K562 (cell line): Measurements from ENCODE around the gene METTL3. TPM values are rescaled to one million over a fixed set of nuclear protein-coding genes. Genes with fewer than 3 reads are reported as not detected.

Experiments
- ATAC-seq: fragments of 200-7000 bp; cut with Tn5 transposase; 3 replicates; pipeline ENCODE4 v1.9.1; 2020; ENCODE audit warnings: moderate library complexity
- BruUV-seq: library from RNA; stranded (reverse); fragments of 400-500 nt; replicated peaks from 2 replicates; lab custom pipeline; 2021; lab: Mats Ljungman, UMichigan
- CTCF ChIA-PET: fragments of 300-600 bp; formaldehyde crosslinking; extraction: SDS; loops from one replicate; lab custom pipeline; 2021; ENCODE audit warnings: low intra/inter-chr PET ratio; lab: Yijun Ruan, JAX
- POLR2A ChIA-PET: fragments of 300-600, 350-650 bp; sonication (Branson Sonifier 250); formaldehyde crosslinking; extraction: SDS; loops from one replicate; lab custom pipeline; 2021; ENCODE audit warnings: antibody characterized with exemption, inconsistent platforms; lab: Yijun Ruan, JAX
- DNase-seq, 4 experiments: peaks; one replicate each; pipeline versions ENCODE4 v3.0.0 to v3.0.0-alpha.2; 2011 to 2018; ENCODE audit warnings: low spot score in 3 of 4, mixed read lengths in 3 of 4; ENCODE audit errors: extremely low read depth in 1 of 4
- FAIRE-seq: peaks from 2 replicates; lab custom pipeline; 2011; peaks lifted over from hg19 to GRCh38; lab: Jason Lieb, UNC
- H2AFZ ChIP-seq: 2 replicates; pipeline ENCODE4 v1.6.0; 2011; ENCODE audit warnings: low read depth, low read length, control low read depth, inconsistent platforms
- H3K27ac ChIP-seq: fragments of 200-600 bp; 3 replicates; pipeline ENCODE4 v1.8.0; 2011; ENCODE audit warnings: low read depth, mild to moderate bottlenecking, control low read depth, inconsistent platforms, low read length, moderate library complexity, mixed read lengths; ENCODE audit errors: extremely low read depth
- H3K27me3 ChIP-seq, 2 experiments: fragments of 300-600 bp in 1 of 2; 2 replicates in 1 of 2; 3 replicates in 1 of 2; pipeline versions ENCODE4 v1.6.0 to v1.8.0; 2011; ENCODE audit warnings: inconsistent platforms in 2 of 2, low read length in 2 of 2, mild to moderate bottlenecking in 1 of 2, mixed read lengths in 1 of 2, moderate library complexity in 1 of 2; ENCODE audit not compliant: control insufficient read depth in 2 of 2, insufficient read depth in 2 of 2
- H3K36me3 ChIP-seq: fragments of 300-600 bp; 3 replicates; pipeline ENCODE4 v1.8.0; 2011; ENCODE audit warnings: mild to moderate bottlenecking, low read length, inconsistent platforms; ENCODE audit not compliant: control insufficient read depth, insufficient read depth
- H3K4me1 ChIP-seq, 2 experiments: fragments of 200-600 bp in 1 of 2; replicated peaks in 1 of 2; 2 replicates in 1 of 2; 3 replicates in 1 of 2; pipeline versions ENCODE4 v1.5.1 to v1.8.0; 2011; ENCODE audit warnings: inconsistent platforms in 2 of 2, low read length in 2 of 2, mild to moderate bottlenecking in 1 of 2, mixed read lengths in 1 of 2, moderate library complexity in 1 of 2; ENCODE audit not compliant: control insufficient read depth in 2 of 2, insufficient read depth in 2 of 2
- H3K4me2 ChIP-seq: 2 replicates; pipeline ENCODE4 v1.6.1; 2011; ENCODE audit warnings: low read length, control low read depth, inconsistent platforms, mixed read lengths; ENCODE audit not compliant: insufficient read depth
- H3K4me3 ChIP-seq: fragments of 200-600 bp; sonication (generic), shearing (Covaris generic); 2 replicates; pipeline ENCODE4 v1.5.1; 2016; ENCODE audit warnings: control low read depth, inconsistent platforms
- H3K79me2 ChIP-seq: fragments of 200-600 bp; 3 replicates; pipeline ENCODE4 v1.8.0; 2011; ENCODE audit warnings: low read length, inconsistent platforms; ENCODE audit not compliant: control insufficient read depth, insufficient read depth
- H3K9ac ChIP-seq, 2 experiments: 2 replicates each; pipeline versions ENCODE4 v1.6.0 to v1.6.1; 2011; ENCODE audit warnings: low read depth in 2 of 2, low read length in 2 of 2, control low read depth in 1 of 2, inconsistent platforms in 1 of 2, mild to moderate bottlenecking in 1 of 2, mixed read lengths in 1 of 2; ENCODE audit not compliant: insufficient read depth in 1 of 2
- H3K9me1 ChIP-seq: one replicate; pipeline ENCODE4 v1.6.0; 2011; ENCODE audit warnings: inconsistent platforms, mild to moderate bottlenecking, low read length, moderate library complexity; ENCODE audit not compliant: control insufficient read depth, insufficient read depth
- H3K9me3 ChIP-seq: replicated peaks from 2 replicates; pipeline ENCODE4 v1.5.1; 2011; ENCODE audit warnings: low read depth, low read length, inconsistent platforms; ENCODE audit not compliant: control insufficient read depth, insufficient read depth
- H4K20me1 ChIP-seq: replicated peaks from 2 replicates; pipeline ENCODE4 v1.6.1; 2011; ENCODE audit warnings: low read length, inconsistent platforms, mixed read lengths; ENCODE audit not compliant: control insufficient read depth, insufficient read depth
- CEBPG ChIP-seq, 3 experiments: fragments of 200-800 bp in 1 of 3; sonication (Bioruptor generic) in 1 of 3; sonication (generic) in 1 of 3; formaldehyde crosslinking in 1 of 3; IDR thresholded peaks in 2 of 3; conservative IDR thresholded peaks in 1 of 3; 2 replicates each; pipeline versions ENCODE4 v1.6.1 to v1.8.0; 2016 to 2022; ENCODE audit warnings: missing compliant biosample characterization in 2 of 3, missing genetic modification characterization in 2 of 3, mild to moderate bottlenecking in 1 of 3, missing genetic modification reagents in 1 of 3
- NFRKB ChIP-seq: fragments of 450-650 bp; IDR thresholded peaks from 2 replicates; pipeline ENCODE4 v1.6.1; 2016; ENCODE audit warnings: low read depth
- SP1 ChIP-seq: sonication (generic); formaldehyde crosslinking; IDR thresholded peaks from 2 replicates; pipeline ENCODE4 v1.8.1; 2022; ENCODE audit warnings: mild to moderate bottlenecking, missing genetic modification reagents
- ZBTB8A ChIP-seq: fragments of 450-650 bp; IDR thresholded peaks from 2 replicates; pipeline ENCODE4 v1.6.1; 2018; ENCODE audit warnings: mild to moderate bottlenecking, moderate library complexity; ENCODE audit not compliant: partially characterized antibody
- ZNF699 ChIP-seq: fragments of 250-450 bp; sonication (Bioruptor Pico); IDR thresholded peaks from 2 replicates; pipeline ENCODE4 v1.8.0; 2021; ENCODE audit warnings: mild to moderate bottlenecking, moderate library complexity; ENCODE audit not compliant: insufficient replicate concordance
- ZNF76 ChIP-seq: fragments of 250-450 bp; sonication (Bioruptor Pico); IDR thresholded peaks from 2 replicates; pipeline ENCODE4 v1.4.0; 2020; ENCODE audit warnings: mild to moderate bottlenecking, moderate library complexity, borderline replicate concordance
- WGBS: fragments of 100-300 bp; shearing (Covaris generic); methylation state at CpG from one replicate; pipeline ENCODE4 v1.1.6; 2016; ENCODE audit warnings: low coverage, mixed read lengths; ENCODE audit not compliant: insufficient coverage; ENCODE audit errors: missing lambda C conversion rate; 5-methylcytosine and 5-hydroxymethylcytosine counted together
- in situ Hi-C: fragments of 300-500 bp; cut with MboI; formaldehyde crosslinking; loops from 4 replicates; pipeline ENCODE4 v1.15.0; 2018; ENCODE audit warnings: inconsistent platforms, mixed read lengths
- intact Hi-C: fragments of 100-400 bp; cut with micrococcal nuclease; formaldehyde crosslinking; loops from 2 replicates; pipeline ENCODE4 v1.14.2; 2022
- polyA plus RNA-seq, 8 experiments: library from polyadenylated mRNA; depleted of rRNA in 4 of 8; stranded (reverse) in 5 of 8; unstranded in 3 of 8; fragments of >200 nt; fragmentation: Nextera tagmentation in 2 of 8; fragmentation: Illumina TruSeq in 1 of 8; extraction: Ambion mirVana in 2 of 8; extraction: Trizol in 1 of 8; gene quantifications; 2 replicates each; pipeline versions ENCODE4 v1.2.1 to v1.2.3, GENCODE V29; 2011 to 2014; ENCODE audit warnings: inconsistent platforms in 1 of 8, missing spikeins in 1 of 8
- total RNA-seq, 7 experiments: library from RNA; depleted of rRNA in 6 of 7; stranded (reverse); fragments of >200 nt in 6 of 7; fragmentation: Illumina TruSeq in 2 of 7; extraction: Trizol in 2 of 7; gene quantifications; 2 replicates each; pipeline versions ENCODE4 v1.2.1 to v1.2.3, GENCODE V29; 2011 to 2021; ENCODE audit warnings: low replicate concordance in 1 of 7
- TF ChIP-seq, protein P1 (sequence below): fragments of 450-650 bp; formaldehyde crosslinking; IDR thresholded peaks from 2 replicates; pipeline ENCODE4 v1.4.0; 2020; ENCODE audit warnings: mild to moderate bottlenecking, moderate library complexity

The METTL3 gene
- total and polyA plus RNA-seq, 9 of the 15 experiments (the other 6 are each of a cell fraction or from before 2014, with no cell fraction given), result 42.1 to 151 (median 65.7) TPM

DNA sequence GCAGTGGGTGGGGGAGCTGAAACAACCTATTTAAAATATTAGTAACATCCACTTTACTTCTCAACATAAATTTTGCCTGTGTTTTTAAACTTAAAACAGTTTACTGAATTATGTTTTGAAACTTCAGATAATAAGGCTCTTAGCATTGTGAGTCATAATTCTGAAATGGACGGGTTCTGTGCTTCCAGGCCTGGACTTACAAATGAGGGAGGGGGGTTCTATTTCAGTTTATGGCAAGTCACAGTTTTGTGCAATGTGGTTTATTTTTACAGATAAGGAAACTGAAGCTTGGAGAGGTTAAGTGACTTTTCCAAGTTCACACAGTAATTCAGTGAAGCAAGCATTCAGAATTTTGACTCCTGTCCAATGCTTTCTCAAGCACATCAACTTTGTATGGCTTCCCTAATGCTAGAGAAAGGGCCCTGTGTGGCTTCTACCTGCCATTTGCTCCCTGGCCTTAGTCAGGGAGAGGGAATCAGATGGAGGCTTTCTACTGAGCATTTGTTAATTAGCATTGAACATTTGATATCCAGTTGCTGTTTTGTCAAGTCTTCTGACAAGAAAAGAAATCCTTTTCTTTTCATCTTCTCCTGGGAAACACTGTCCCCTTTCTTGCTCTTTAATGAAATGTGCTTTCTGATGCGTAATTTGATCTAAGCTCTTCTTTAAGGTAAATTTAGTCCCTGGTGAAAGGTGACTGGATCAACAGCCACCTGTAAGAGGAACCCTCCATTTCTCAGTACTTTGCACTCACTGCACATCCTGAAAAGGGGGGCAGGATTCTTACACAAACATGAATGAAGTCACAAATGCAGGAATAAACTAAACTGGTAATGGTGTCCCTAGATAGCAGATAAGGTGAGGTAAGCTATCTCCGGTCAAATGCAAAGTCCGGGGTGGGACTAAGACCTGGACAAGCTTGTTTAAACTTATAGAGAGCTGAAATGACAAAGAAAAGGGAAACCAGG is 17.5 kb upstream of the METTL3 start (continued):
- TF ChIP-seq ZNF699 (CRISPR knock-in tag), result no peak
- no peak for TF ChIP-seq ZBTB8A
- no peak for TF ChIP-seq CEBPG (CRISPR knock-in tag; IDR thresholded peaks at IDR 0.05)
- TF ChIP-seq CEBPG (tag; conservative IDR thresholded peaks at IDR 0.05 in 1 of 2, IDR thresholded peaks at IDR 0.05 in 1 of 2), result peak in 1 of 2 experiments; percentile 12; a peak in 1 of 4 replicates
- 0 out of 2 replicates have a peak, but pooled peaks have one; percentile 21 for TF ChIP-seq SP1 (CRISPR knock-in tag)
- TF ChIP-seq, protein P1, sequence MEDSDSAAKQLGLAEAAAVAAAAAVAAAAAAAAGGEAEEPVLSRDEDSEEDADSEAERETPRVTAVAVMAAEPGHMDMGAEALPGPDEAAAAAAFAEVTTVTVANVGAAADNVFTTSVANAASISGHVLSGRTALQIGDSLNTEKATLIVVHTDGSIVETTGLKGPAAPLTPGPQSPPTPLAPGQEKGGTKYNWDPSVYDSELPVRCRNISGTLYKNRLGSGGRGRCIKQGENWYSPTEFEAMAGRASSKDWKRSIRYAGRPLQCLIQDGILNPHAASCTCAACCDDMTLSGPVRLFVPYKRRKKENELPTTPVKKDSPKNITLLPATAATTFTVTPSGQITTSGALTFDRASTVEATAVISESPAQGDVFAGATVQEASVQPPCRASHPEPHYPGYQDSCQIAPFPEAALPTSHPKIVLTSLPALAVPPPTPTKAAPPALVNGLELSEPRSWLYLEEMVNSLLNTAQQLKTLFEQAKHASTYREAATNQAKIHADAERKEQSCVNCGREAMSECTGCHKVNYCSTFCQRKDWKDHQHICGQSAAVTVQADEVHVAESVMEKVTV (CRISPR knock-in tag), result no peak

DNA sequence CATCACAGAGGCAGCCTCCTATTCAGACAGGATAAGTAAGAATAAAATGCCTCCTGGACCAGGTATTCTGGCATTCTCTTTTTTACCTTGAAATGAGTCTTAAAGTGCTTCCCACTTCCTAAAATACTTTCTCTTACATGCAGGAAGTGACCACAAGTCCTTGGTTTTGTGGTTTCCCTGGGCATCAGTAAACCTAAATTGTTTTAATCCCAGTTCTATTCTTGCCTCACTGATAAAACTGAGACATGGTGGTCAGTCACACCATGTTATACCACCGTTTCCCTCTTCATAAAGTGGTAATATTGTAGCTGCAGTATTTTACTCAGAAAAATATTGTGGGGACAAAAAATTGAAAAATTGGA is 16.2 kb upstream of the METTL3 start:
- H3K4me1 ChIP-seq, result peaks cover 34 to 38% of the 10 kb centered on the region in 2 experiments
- peak overlapping the region; percentile 76 for H3K4me2 ChIP-seq
- peak overlapping the region; percentile 89 for H2AFZ ChIP-seq
- DNase-seq (no peak), ATAC-seq (no peak), FAIRE-seq (no peak)
- H3K79me2 ChIP-seq, result peaks cover 22% of the 10 kb centered on the region
- TF ChIP-seq ZNF76 (CRISPR knock-in tag) (no peak), NFRKB (0 out of 2 replicates have a peak, but pooled peaks have one; percentile 8)
- H4K20me1 ChIP-seq, result no peaks in the 10 kb centered on the region
- 20% methylated on average over 1 of the region's 1 CpG for WGBS
- H3K4me3 ChIP-seq, result 0 out of 2 replicates have a peak overlapping the region, but pooled peaks have one; percentile 68
- no peaks in the 10 kb centered on the region for H3K27me3 ChIP-seq
- H3K9me1 ChIP-seq, result no peaks in the 10 kb centered on the region
- H3K9ac ChIP-seq, result peak overlapping the region in 1 of 2 experiments; percentile 65; a peak in 3 of 4 replicates
- ChIA-PET POLR2A (interaction anchor here (0.6 to 3.5 kb wide), 4 partner anchors 9 to 59 kb away, joined by 3 to 39 read pairs (median 4); partner anchors contain the start of gene METTL3), CTCF (no interaction called here)
- H3K27ac ChIP-seq, result peak overlapping the region; percentile 80
- intact Hi-C loops (loop anchor here (2.0 kb wide), 1 partner anchor 16 kb away; the partner anchor contains the start of gene METTL3), in situ Hi-C loops (no loop called here)
- peaks cover 25% of the 10 kb centered on the region; the same call in 2 of the 3 replicates for H3K36me3 ChIP-seq
- no TSS peak for BruUV-seq
- H3K9me3 ChIP-seq, result no peaks in the 10 kb centered on the region
